ENCODE data around the gene XYLT2.
"Not testable (repeated sequence)": the region's sequence is repeated elsewhere in the genome, so short reads cannot be mapped to it uniquely, and the experiment has no call there.

The XYLT2 gene

DNA sequence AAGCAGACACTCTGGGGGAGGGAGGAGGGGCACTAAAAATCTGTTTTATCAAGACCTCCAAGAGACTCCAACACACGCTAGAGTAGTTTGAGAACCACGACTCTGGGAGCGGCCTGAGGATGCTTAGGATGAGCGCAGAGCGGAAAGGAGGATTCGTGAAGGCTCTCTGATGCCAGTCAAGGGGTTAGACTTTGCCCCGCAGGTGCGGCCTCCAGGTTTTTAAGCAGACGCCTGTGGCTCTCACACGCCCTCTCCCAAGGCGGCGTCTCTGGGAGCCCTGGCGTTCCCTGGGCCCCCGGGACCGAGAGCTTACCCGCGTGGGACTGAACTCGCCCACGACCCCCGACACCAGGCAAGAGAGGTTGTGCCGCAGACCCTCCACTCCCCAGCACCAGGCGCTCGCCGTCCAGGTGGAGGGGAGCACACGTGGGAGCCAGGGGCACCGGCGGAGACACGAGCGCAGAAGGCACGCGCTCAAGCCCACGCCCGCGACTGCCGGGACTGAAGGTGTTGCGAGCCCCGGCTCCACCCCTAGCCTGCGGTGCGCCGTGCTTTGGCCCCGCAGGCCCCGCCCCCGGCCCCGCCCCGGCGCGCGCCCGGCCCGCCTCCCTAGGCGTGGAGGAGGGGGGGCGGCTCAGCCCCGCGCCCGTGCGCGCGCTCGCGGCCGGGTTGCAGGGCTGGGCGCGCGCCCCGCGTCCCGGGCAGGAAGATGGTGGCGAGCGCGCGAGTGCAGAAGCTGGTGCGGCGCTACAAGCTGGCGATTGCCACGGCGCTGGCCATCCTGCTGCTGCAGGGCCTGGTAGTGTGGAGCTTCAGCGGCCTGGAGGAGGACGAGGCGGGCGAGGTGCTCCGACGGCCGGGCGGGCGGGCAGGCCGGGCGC, at the start of gene XYLT2:
XYLT2 (plus strand) TSS at position 695 of the 881 bp plus-strand sequence; CDS start at position 710, 15 bp downstream.
- DNase-seq (ENCODE audit: low read depth in 1 of 2, low spot score in 1 of 2) = peak; percentile 76 to 91

DNA sequence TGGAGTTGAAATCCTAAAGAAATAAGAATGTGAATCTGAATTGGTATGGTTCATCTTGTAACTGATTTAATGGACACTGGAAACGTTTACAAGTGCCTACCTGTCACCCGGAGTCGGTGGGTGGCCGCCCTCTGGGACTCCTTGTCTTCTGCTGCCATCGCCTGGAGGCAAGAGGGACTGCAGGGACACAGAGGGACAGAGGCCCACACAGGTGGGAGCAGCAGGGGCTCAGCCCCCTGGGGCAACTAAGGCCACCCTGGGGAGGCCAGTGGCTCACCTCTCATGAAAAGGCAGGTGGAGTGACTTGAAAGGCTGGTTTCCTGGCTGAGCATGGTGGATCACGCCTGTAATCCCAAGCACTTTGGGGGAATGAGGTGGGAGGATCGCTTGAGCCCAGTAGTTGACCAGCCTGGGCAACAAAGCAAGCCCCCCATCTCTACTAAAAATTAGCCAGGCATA, 48.5 kb upstream of the XYLT2 start:
- DNase-seq (ENCODE audit: low read depth in 1 of 2, low spot score in 1 of 2) = peak; percentile 38 to 63

- no peak for DNase-seq (ENCODE audit: low read depth in 1 of 2, low spot score in 1 of 2)
Measured at GRCh38 chr17:50298018-50298417, 47.9 kb upstream of the XYLT2 start.

- DNase-seq (ENCODE audit: low read depth in 1 of 2, low spot score in 1 of 2) = no peak
Measured at GRCh38 chr17:50299776-50300175, 46.1 kb upstream of the XYLT2 start.

DNA sequence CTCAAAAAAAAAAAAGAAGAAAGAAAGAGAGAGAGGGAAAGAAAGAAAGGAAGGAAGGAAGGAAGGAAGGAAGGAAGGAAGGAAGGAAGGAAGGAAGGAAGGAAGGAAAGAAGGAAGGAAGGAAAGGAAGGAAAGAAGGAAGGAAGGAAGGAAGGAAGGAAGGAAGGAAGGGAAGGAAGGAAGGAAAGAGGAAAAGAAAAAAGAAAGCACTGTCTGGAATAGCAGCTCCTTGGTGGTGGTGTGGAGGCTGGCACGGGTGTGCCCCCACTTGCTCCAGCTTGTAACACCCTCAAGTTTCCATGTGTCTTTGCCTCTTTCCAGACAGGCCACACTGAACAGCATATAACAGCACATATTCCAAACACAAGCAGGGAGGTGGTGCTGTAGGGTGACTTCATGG, 45.1 kb upstream of the XYLT2 start:
- not testable (repeated sequence) for DNase-seq (ENCODE audit: low read depth in 1 of 2, low spot score in 1 of 2)

DNA sequence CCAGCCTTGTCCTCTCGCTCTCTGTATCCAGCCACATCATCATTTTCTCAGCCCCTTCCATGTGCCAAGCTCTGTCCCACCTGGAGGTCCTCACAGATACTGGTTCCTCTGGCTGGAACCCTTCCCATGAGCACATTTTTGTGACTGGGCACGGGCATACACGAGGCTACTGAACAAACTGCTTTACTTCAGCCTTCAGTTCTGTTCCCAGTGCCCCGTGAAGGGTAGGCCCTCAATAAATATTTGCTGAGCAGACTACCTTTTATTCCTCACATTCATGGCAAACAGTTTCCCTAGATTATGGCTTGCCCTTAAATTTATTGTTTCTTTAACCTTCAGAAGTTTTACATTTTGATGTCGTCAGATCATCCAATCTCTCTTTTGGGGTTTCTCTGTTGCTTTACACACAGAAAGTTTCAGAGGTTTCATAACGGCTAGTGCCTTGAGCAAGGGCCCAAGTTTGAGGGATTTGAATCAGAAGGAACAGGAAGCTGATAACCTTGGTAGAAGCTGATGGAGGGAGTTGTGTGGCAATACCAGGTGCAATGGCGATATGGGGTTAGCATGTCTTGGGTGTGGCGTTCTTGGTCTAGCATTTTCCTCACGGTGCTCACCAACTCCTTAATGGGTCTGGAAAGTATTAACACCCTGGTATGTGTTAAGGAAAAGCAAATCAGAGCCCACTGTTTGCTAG, 43.9 kb upstream of the XYLT2 start:
- no peak for DNase-seq (ENCODE audit: low read depth in 1 of 2, low spot score in 1 of 2)

DNA sequence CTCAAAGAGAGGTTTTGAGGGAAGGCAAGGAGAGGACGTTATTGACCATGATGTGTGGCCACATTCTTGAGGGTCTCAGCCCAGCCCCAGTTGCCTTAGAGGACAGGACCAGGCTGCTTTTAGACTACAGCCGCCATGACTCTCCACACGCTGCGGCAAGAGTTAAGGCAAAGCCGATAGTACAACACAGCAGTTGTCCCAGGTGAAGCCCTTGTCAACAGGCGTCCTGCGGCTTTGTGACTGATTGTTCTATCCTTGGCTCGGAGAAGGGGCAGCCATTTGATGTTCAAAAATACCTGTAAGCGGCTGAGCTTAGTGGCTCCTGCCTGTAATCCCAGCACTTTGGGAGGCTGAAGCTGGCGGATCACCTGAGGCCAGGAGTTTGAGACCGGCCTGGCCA, 42.9 kb upstream of the XYLT2 start:
- no peak for DNase-seq (ENCODE audit: low read depth in 1 of 2, low spot score in 1 of 2)

- no peak for DNase-seq (ENCODE audit: low read depth in 1 of 2, low spot score in 1 of 2)
Measured at GRCh38 chr17:50303596-50303995, 42.3 kb upstream of the XYLT2 start.

GRCh38 chr17:50304781-50305404, 41.0 kb upstream of the XYLT2 start:
- DNase-seq (ENCODE audit: low read depth in 1 of 2, low spot score in 1 of 2) = no peak

DNA sequence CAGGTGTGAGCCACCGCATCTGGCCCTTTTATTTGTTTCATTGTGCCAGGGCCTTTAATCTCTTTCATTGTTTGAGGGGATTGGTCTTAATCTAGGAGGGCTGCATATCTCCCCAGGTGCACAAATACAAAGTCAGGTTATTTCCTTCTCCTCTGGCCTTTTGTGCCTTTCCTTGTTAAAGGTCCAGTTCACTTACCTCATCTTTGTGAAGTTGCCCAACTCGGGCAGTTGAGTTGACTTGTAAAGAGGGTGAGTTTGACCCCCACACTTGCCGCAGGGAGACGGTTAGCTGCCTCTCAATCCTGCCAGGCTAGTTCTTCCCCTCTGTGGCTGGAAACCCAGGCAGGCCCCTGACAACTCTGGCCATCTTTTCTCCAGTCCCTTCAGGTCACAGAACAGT, 38.3 kb upstream of the XYLT2 start:
- no peak for DNase-seq (ENCODE audit: low read depth in 1 of 2, low spot score in 1 of 2)

DNA sequence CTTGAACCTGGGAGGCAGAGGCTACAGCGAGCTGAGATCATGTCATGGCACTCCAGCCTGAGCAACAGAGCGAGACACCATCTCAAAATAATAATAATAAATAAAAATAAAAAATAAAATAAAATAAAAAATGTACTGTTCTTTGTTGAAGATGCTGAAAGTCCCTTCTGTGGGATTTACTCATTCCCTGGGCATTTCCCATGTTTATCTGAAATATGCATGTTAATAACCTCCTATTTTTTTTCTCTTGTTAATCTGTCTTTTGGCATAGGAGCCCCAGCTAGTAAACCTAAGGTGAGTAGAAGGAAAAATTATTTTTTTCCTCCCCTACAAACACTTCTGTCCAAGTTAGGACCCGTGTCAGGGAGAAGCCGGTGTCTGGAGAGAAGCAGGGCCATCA, 37.3 kb upstream of the XYLT2 start:
- no peak for DNase-seq (ENCODE audit: low read depth in 1 of 2, low spot score in 1 of 2)

DNA sequence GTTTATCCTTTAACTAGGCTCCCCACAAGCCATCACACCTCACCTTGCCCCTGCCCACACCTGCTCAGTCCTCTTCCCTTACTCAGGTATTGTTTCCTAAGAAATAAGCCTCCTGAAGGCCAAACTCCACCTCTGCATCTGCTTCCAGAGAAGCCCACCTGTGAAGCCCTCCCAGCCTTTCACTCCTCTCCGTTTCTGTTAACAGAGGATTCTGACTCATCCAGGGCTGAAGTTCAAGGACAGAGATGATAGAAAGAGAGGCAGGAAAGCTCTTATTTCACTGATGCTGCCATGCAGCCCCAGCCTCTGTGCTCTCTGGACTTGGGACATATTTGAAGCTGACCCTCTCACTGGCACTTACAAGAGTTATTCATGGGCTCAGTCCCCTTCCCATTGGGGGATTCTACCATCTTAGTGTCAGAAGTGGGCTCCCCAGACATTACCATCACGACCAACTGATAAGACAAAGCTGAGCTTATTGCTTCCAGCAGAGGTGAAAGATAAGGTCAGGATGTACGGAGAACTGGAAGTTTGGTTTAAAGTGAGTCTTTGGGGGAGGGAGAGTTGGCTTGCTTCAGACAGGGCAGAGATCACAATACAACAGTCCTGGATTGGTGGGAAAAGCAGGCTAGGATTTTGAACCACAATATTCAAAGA, 35.3 kb upstream of the XYLT2 start:
- DNase-seq (ENCODE audit: low read depth in 1 of 2, low spot score in 1 of 2) = no peak

DNA sequence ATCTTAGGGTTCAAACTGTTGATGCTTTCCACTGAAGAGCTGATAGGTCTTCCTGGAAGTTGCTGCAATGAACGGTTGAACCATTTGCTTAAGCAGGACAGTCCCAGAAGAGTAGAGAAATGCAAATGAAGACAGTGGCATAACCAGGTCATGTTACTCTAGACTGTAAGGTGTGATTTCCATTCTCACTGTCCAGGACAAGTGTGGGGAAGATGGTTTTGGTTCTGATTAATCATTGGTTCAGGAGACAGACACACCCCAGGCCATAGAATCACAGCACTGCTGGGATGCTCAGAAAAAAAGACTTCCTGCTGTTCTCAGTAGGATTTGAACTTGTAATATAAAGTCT, 34.8 kb upstream of the XYLT2 start:
- no peak for DNase-seq (ENCODE audit: low read depth in 1 of 2, low spot score in 1 of 2)

- no peak for DNase-seq (ENCODE audit: low read depth in 1 of 2, low spot score in 1 of 2)
Measured at GRCh38 chr17:50311483-50311882, 34.4 kb upstream of the XYLT2 start.

DNA sequence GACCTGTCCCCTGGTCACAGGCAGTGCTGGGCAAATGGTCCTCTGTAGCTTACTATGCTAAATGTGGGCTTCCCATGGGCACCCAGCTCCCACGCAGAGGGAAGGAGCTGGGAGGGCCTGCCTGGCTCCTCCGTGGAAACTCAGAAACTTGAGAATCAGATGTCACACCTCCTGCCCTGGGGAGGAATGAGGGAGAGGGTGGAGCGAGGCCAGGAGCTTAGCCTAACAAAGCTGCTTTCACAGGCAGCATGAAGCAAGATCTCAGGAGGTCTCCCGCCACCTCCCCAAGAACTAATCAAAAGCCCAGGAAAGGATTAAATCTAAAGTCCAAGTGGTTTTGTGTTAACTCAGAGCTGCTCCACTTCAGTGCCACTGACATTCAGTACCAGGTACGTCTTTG, 33.6 kb upstream of the XYLT2 start:
- no peak for DNase-seq (ENCODE audit: low read depth in 1 of 2, low spot score in 1 of 2)

DNA sequence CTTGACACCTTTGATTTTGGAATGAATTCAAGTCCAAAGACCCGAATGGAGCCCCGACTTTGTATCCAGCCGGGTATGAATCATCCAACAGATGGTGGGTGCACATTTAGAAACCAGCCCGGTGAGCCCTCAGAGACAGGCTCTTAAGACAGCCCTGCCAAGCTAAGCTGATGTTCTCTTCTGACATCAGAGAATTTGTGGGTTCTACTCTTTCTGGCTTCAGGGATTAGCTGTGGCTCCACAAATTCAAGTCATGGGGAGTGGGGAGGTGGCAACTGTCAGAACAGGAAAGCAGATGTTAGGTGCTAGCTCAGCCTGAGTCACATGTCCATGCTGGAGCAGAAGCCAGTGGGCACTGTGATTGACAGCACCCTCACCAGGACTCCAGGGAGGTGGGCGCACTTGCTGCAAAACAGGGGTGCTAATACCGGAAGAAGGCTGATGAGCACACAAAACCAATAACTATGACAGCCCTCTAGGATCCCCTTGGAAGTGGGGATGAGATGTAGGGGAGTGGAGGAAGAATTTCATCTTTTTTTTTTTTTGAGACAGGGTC, 31.4 kb upstream of the XYLT2 start:
- no peak for DNase-seq (ENCODE audit: low read depth in 1 of 2, low spot score in 1 of 2)

DNA sequence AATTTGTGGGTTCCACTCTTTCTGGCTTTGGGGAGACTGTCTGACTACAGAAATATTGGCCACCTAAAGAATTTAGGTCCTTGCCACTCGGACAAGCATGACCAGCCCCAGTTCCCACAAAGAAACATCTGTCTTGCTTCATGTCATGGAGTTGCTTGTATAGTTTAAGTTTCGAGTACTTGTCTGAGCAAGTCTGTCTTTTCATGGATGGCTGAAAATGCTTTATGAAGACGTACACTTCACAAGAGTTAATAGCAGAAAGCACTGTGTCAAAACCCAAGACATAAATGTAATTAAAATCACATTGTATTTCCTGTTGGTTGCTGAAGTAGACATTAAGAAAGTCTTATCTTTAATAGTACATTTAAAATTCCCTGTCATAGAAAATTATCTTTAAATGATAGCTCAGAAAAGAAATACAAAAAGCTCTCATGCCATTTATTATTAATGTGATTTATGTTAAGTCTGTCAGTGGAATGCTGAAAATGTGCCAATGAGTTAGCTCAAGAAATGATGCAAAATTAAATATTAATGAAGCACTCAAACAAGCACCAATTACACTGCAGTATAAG, 29.8 kb upstream of the XYLT2 start:
- DNase-seq (ENCODE audit: low read depth in 1 of 2, low spot score in 1 of 2) = no peak

- not testable (repeated sequence) for DNase-seq (ENCODE audit: low read depth in 1 of 2, low spot score in 1 of 2)
Measured at GRCh38 chr17:50316660-50317059, 29.3 kb upstream of the XYLT2 start.

GRCh38 chr17:50317121-50317520, 28.8 kb upstream of the XYLT2 start:
- no peak for DNase-seq (ENCODE audit: low read depth in 1 of 2, low spot score in 1 of 2)

- no peak for DNase-seq (ENCODE audit: low read depth in 1 of 2, low spot score in 1 of 2)
Measured at GRCh38 chr17:50318501-50319285, 27.2 kb upstream of the XYLT2 start.

Data from activated T-helper 1 cell treated with anti-CD3 and anti-CD28 coated beads, Interleukin-2, amount 50 U/mL, for 16 hours (primary cell).